ENCODE data around the gene TOP1. TPM values are rescaled to one million over a fixed set of nuclear protein-coding genes. Genes with fewer than 3 reads are reported as not detected.

The TOP1 gene
- total and polyA plus RNA-seq, 9 of the 15 experiments (the other 6 are each of a cell fraction or from before 2014, with no cell fraction given): 26.4 to 127 (median 39.6) TPM

- Histone ChIP-seq H3K9me1 (ENCODE audit: control insufficient read depth, insufficient read depth, low read length) (no peaks in the 10 kb centered on the region), H3K79me2 (ENCODE audit: control insufficient read depth, insufficient read depth, low read length) (peaks cover 99% of the 10 kb centered on the region), H3K9me3 (replicated peaks; ENCODE audit: control insufficient read depth, insufficient read depth, low read depth, low read length) (peaks cover 2% of the 10 kb centered on the region; the same call in 1 of the 2 replicates), H4K20me1 (replicated peaks; ENCODE audit: control insufficient read depth, insufficient read depth, low read length) (no peaks in the 10 kb centered on the region; the same call in 1 of the 2 replicates), H3K4me3 (no peak overlapping the region), H2AFZ (ENCODE audit: low read depth, low read length) (no peak overlapping the region), H3K36me3 (ENCODE audit: control insufficient read depth, insufficient read depth, low read length) (peaks cover 58% of the 10 kb centered on the region), H3K4me1 (replicated peaks in 1 of 2; ENCODE audit: control insufficient read depth in 2 of 2, insufficient read depth in 2 of 2, low read length in 2 of 2) (peaks cover 0 to 33% of the 10 kb centered on the region in 2 experiments; a peak in 3 of 5 replicates), H3K27me3 (ENCODE audit: control insufficient read depth in 2 of 2, insufficient read depth in 2 of 2, low read length in 2 of 2) (no peaks in the 10 kb centered on the region), H3K4me2 (ENCODE audit: insufficient read depth, low read length) (peak overlapping the region; percentile 59), H3K27ac (ENCODE audit: extremely low read depth, low read depth, low read length) (peak overlapping the region; percentile 63), H3K9ac (ENCODE audit: insufficient read depth in 1 of 2, low read depth in 2 of 2, low read length in 2 of 2) (peak overlapping the region in 1 of 2 experiments; percentile 20; a peak in 2 of 4 replicates)
- intact Hi-C loops (cut with micrococcal nuclease): no loop called here
- WGBS (ENCODE audit: insufficient coverage, low coverage, missing lambda C conversion rate): 79% methylated on average over 14 of the region's 14 CpGs
- ATAC-seq: no peak
- POLR2A ChIA-PET: interaction anchor here (0.6 to 1.5 kb wide), 3 partner anchors 11 to 291 kb away, joined by 4 read pairs; no protein-coding TSS in a partner anchor
- in situ Hi-C loops (cut with MboI): no loop called here
- no peak for DNase-seq (ENCODE audit: extremely low read depth in 1 of 4, low spot score in 3 of 4)
- FAIRE-seq: no peak
- CTCF ChIA-PET (ENCODE audit: low intra/inter-chr PET ratio): no interaction called here
- no TSS peak for BruUV-seq (replicated peaks)
- no peak for TF ChIP-seq YBX1 (IDR thresholded peaks at IDR 0.05)
- TF ChIP-seq, protein P1, sequence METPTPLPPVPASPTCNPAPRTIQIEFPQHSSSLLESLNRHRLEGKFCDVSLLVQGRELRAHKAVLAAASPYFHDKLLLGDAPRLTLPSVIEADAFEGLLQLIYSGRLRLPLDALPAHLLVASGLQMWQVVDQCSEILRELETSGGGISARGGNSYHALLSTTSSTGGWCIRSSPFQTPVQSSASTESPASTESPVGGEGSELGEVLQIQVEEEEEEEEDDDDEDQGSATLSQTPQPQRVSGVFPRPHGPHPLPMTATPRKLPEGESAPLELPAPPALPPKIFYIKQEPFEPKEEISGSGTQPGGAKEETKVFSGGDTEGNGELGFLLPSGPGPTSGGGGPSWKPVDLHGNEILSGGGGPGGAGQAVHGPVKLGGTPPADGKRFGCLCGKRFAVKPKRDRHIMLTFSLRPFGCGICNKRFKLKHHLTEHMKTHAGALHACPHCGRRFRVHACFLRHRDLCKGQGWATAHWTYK (CRISPR knock-in tag; IDR thresholded peaks at IDR 0.05): no peak
- no peak for TF ChIP-seq ELF1 (tag; IDR thresholded peaks at IDR 0.05)
- TF ChIP-seq ZC3H11A (IDR thresholded peaks at IDR 0.05; ENCODE audit: low read depth, low read length): peak; percentile 91; the same call in 1 of the 2 replicates
- no peak for TF ChIP-seq DPF2 (IDR thresholded peaks at IDR 0.05)
- TF ChIP-seq CHAMP1 (IDR thresholded peaks at IDR 0.05): no peak
- TF ChIP-seq, protein P2, sequence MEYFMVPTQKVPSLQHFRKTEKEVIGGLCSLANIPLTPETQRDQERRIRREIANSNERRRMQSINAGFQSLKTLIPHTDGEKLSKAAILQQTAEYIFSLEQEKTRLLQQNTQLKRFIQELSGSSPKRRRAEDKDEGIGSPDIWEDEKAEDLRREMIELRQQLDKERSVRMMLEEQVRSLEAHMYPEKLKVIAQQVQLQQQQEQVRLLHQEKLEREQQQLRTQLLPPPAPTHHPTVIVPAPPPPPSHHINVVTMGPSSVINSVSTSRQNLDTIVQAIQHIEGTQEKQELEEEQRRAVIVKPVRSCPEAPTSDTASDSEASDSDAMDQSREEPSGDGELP (CRISPR knock-in tag; IDR thresholded peaks at IDR 0.05; ENCODE audit: borderline replicate concordance): 0 out of 2 replicates have a peak, but pooled peaks have one; percentile 8
- 0 out of 4 replicates have a peak, but pooled peaks have one; percentile 1 to 5 for TF ChIP-seq ETV6 (IDR thresholded peaks at IDR 0.05; ENCODE audit: borderline replicate concordance in 1 of 2, low read depth in 2 of 2, low read length in 1 of 2)
- TF ChIP-seq ETV6 (CRISPR knock-in tag; IDR thresholded peaks at IDR 0.05; ENCODE audit: borderline replicate concordance): no peak
- TF ChIP-seq PTTG1 (tag; IDR thresholded peaks at IDR 0.05; ENCODE audit: low read depth): no peak
- peak; percentile 77 for TF ChIP-seq FOSL1 (tag; conservative IDR thresholded peaks at IDR 0.05)
- TF ChIP-seq KLF6 (CRISPR knock-in tag; IDR thresholded peaks at IDR 0.05; ENCODE audit: borderline replicate concordance): no peak
- TF ChIP-seq ARID1B (IDR thresholded peaks at IDR 0.05): 0 out of 2 replicates have a peak, but pooled peaks have one; percentile 2
- TF ChIP-seq, protein P3, sequence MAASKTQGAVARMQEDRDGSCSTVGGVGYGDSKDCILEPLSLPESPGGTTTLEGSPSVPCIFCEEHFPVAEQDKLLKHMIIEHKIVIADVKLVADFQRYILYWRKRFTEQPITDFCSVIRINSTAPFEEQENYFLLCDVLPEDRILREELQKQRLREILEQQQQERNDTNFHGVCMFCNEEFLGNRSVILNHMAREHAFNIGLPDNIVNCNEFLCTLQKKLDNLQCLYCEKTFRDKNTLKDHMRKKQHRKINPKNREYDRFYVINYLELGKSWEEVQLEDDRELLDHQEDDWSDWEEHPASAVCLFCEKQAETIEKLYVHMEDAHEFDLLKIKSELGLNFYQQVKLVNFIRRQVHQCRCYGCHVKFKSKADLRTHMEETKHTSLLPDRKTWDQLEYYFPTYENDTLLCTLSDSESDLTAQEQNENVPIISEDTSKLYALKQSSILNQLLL (CRISPR knock-in tag; IDR thresholded peaks at IDR 0.05; ENCODE audit: borderline replicate concordance): no peak
- TF ChIP-seq XRCC3 (IDR thresholded peaks at IDR 0.05): no peak
Measured at GRCh38 chr20:41058674-41059635, 30.3 kb downstream of the TOP1 start.
